Measurements from ENCODE around the gene IGSF21.

- TF ChIP-seq CTCF (IDR thresholded peaks at IDR 0.05; ENCODE audit: low read depth, low read length) = no peak
- no peak for TF ChIP-seq EZH2phosphoT487 (IDR thresholded peaks at IDR 0.05; ENCODE audit: low read depth)
These were observed 13.6 kb downstream of the IGSF21 start for GRCh38 chr1:18121072-18121820.

Data from OCI-LY3 (cell line).